Activated CD4-positive, CD25-positive, alpha-beta regulatory T cell treated with anti-CD3 and anti-CD28 coated beads, Interleukin-2, amount 50 U/mL, for 72 hours (primary cell): ENCODE data around the gene ECE1.
A peak's percentile ranks its signal among the peaks of the same experiment; 100 is the strongest.
"Not testable (repeated sequence)": the region's sequence is repeated elsewhere in the genome, so short reads cannot be mapped to it uniquely, and the experiment has no call there.

Experiments used
- DNase-seq: peaks from one replicate; pipeline ENCODE4 v3.0.0; 2021

Gene ECE1

DNA sequence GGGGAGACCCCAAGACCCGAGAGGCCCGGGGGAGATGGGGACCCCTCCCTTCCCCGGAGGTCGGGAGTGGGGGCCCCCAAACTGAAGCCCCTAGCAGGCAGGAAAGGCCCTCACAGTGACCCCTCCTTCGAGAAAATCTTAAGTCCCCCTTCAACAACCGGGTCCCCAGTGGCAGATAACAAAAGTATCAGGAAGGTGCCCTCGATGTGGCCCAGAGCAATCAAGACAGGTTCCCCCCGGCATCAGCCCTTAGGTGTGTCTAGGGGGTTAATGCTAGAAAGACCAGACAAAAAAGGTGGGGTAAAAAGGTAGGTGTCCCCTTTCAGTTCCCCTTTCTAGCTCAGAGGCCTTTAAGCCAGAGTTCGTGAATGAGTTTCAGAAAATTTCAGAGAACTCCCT, 282 bp upstream of the ECE1 start:
- DNase-seq, result no peak

DNA sequence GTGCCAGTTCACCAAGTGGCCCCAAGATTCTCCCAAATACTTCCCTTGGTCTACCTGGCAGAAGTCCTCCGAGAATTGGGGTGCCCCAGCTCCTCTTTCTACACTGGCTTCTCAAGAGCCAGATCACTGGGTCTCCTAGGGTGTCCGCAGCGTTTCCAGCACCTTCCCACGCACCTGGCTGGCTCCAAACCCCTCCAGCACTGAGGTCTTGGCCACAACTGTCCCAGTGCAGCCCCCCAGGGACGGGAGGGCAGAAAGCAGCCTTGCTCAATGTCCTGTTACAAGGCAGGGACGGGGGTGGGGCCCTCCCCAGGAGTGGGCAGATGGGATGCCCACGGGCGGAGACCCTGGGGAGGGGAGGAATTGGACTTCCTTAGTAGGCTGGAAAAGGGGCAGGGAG, 1.1 kb downstream of the ECE1 start:
- no peak for DNase-seq

DNA sequence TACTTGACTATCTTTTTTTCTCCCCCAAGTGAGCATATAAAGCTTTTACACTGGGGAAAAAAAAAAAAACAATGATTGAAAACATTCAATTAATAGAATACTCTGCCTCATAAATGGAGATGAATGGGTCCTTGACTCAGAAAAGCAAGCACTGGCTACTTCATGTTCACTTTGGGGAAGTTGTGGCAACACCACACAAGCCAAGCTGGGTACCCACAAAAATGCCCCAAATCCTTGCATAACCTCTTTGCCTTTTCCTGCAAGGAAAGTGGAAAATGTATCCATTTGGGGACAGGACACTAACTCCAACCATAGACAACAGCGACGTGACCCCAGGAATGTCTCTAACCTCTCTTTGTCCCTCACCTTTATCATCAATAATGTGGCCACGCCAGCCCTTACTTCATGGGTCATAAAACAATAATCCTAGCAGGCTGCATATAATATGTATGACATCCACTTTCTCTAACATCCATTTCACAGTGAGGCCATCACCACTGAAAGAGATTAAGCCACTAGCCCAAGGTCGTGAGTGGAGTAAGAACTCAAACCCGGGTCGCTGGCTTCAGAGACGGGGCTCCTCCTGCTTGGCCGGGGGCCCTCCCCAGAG, 2.3 kb downstream of the ECE1 start:
- DNase-seq, result no peak

DNA sequence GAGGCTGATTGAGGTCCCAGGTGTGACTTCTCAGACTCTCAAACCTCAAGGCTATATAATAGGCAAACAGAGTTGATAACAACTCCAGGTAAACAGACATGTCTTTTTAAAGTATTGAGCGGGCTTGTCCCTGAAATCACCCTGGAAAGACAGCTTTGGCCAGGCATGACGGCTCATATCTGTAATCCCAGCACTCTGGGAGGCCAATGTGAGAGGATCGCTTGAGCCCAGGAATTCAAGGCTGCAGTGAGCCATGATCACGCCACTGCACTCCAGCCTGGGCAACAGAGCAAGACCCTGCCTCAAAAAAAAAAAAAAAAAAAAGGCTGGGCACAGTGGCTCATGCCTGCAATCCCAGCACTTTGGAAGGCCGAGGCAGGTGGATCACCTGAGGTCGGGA, 4.9 kb downstream of the ECE1 start:
- not testable (repeated sequence) for DNase-seq

DNA sequence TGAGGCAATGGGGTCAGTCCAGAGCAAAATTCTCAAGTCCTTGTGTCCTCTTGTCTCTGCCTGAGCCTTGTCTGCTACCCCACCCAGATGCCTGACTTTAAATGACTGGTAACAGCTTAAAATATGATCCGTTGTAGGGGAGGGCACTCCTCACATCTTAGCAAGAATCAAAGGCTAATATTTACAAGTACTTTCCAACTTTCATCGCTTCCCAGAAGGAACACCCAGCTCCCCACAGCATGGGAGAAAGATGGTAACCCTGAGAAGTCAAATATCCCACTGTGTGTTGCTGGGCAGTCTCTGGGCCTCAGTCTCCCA, 5.2 kb downstream of the ECE1 start:
- DNase-seq, result no peak

DNA sequence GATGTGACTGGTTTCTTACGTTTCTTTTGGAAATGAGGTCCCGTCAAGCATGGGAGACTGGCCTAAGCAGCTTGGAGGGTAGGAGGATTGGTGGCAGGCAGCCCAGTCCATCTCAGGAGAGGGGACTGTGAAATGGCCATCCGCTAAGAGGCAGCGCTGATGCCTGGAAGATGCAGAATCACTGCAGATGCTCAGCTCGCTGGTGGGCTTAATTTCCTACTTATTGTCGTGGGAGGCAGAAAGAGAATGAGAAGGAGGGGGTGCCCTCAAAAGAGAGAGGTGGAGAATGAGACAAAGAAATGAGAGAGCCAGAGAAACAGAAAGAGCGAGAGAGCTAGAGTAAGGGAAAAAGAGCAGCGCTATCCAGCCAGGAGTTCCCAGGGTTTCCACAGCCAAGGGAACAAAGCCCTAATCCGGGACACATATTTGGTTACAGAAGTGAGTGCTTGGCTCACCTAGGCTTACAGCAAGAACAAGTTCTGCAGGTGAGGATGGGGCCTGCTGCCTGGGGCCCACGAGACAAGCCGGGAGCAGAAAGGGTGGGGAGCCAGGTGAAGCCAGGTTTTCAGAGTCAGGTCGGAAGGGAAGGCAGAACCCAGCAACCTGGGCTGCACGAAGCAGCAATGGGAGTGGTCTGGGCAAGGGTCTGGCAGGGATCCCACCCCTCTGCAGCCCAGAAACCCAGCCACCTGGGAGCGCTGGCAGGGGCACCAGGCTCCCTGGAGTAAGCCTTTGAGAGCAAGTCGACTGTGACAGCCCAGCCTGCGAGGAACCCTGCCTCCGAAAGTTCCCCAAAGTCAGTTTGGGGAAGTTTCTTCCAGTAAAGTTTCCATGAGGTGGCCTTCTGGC, 5.8 kb downstream of the ECE1 start:
- no peak for DNase-seq

DNA sequence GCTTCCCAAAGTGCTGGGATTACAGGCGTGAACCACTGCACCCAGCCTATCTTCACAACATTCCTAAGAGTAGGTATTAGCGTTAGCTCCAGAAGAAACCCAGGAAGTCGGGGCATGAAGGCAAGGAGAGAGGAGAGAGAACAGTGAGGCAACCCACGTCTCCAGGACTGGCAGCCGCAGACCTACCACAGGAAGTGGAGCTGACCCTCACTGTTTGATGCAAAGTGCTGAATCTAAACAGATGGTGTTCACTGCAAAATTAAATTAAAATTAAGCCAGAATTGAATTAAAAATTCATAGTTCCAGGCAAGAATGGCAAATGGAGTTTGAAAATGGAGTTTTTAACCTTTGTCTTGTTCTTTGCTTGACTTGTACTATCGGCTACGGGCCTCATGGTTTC, 6.7 kb downstream of the ECE1 start:
- no peak for DNase-seq

DNA sequence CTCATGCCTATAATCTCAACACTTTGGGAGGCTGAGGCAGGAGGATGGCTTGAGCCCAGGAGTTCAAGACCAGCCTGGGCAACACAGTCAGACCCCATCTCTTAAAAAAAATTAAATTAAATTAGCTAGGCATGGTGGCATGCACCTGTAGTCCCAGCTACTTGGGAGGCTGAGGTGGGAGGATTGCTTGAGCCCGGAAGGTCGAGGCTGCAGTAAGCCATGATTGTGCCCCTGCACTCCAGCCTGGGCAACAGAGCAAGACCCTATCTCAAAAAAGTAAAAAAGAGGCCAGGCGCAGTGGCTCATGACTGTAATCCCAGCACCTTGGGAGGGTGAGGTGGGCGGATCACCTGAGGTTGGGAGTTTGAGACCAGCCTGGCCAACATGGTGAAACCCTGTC, 8.2 kb downstream of the ECE1 start:
- DNase-seq, result not testable (repeated sequence)

DNA sequence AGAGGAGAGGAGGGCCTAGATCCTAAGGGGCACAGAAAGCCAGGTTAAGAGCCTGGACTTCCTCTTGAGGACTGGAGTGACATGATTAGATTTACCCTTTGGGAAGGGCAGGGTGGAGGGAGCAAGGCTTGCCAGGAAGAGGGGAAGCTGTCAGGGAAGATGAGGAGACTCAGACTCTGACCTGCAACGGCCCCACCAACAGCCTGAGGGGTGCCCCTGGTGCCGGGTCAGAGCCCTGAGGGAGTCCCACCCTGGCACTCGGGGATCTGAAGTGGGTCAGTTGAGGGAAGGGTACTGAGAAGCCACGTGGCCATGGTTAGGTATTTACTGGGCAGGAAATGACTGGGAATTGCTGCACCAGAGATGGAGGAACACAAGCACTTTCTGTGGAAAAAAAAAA, 9.8 kb downstream of the ECE1 start:
- DNase-seq, result no peak

DNA sequence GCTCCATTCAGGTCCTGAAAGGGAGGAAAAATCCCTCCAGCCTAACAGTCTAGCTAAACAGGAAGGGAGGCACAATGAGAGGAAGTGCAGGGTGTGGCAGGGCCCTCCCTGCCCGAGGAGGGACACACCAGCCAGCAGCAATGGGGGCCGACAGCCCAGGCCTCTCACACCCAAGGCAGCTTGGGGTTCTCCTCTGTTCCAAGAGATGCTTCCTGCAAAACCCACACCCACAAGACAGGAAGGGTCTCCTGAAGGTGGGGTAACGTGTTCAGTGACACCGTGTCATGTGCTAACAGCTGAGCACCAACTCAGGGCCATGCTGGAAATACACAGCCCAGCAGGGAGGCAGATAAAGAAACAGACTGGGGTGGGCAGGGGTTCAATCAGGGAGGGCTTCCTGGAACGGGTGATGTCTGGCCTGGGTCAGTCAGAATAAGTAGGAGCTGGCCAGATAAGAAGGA, 10.2 kb downstream of the ECE1 start:
- DNase-seq, result no peak

DNA sequence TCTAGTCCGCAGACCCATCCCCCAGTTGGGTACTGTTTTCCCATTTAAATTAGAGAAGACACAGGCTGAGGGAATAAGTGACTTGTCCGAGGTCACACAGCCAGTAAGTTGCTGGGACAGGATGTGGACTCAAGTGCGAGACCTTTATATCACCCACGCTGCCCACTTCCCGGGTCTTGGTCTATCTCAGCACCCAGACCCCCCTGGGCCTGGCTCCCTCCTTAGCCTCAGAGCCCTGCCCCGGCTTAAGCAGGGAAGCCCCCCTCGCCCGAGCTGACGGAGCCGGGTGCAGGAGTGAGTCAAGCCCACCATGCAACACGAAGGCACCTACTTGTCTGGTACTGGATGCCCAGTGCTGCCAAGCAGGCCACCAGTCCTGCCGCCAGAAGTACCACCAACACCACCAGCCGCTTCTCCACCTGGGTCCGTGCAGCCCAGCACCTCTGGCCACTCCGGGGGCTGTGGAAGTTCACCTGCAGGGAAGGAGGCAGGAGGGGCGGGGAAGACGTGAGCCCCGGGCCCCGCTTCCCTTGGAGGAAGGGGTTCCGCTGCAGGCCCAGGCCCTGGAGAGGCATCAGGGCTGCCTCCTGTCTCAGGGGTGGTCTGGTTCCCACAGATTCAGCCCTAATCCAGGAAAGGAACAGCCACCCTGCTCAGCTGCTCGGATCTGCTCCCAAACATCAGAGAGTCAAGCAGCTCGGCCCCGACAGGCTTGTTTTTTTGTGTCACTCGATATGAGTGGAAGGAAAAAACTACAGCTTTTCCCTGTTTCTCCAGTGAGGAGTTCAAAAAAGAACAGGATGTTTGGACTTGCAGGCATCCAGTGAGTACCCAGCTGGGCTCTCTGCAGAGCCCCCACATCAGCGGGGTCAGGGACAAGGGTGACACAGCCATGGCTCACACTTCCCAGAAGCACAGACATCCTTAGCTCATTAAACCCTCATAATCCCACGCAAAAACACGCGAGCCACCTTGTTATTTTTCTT, 11.1 kb downstream of the ECE1 start:
- DNase-seq, result no peak

DNA sequence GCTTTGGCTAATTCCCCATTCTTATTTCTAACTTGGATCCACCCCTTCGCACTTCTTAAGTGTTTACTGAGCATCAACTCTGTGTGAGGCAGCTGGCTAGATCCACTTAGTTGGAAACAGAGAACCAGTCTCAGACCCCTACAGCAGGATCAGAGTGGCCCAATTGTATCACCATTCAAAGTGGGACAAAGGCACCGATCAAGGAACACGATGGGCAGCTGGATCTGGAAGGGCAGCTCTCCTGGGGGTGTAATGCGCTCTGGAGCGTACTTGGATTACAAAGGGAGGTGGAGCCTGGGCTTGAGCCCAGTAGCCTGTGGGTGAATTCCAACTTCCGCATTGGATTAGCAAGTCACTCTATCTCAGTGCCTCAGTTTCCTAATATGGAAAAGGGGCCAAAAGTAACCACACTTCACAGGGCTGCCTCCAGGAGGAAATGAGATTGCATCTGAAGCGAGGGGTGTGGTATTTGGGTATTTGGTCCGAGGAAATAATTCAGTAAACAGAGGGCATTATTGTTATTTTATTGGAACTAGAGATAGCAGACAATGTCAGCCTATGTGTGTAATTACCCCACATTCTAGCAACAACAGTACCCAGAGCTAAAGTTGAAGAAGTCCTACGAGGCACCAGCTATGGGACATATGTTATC, 11.9 kb downstream of the ECE1 start:
- DNase-seq, result no peak

DNA sequence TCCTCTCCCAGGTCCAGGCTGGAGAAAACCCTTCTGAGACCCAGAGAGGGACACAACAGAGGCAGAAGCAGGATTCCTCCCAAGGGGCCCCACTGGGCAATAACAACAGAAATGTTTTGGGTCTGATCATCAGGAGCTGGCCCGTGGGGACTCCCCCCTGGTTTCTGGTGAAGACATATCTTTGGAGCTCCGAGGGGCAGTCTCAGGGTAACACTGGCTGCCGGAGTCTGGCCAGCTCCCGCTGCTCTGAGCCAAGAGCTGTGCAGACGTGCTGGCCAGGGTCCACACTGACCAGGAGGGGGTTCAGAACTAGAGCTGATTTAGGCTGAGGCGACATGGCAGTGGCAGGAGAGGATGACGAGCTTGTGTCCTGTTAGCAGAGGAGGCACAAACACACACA, 13.1 kb downstream of the ECE1 start:
- DNase-seq, result no peak

DNA sequence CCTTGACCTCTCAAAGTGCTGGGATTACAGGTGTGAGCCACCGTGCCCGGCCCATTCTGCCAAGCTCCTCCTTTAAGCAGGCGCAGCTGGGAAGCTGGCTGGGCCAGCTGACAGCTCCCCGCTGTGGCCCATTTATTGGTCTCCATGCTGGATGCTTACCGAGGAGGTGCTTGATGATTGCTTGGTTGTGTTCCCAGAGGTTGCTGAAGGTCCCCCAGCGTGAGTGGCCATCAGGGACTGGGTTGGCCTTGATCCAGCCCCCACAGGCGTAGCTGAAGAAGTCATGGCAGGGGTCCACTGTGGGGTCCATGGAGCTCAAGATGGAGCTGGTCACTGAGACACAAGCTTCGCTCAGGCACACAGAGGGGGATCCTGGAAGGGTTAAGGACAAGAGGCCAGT, 17.7 kb downstream of the ECE1 start:
- DNase-seq, result no peak

DNA sequence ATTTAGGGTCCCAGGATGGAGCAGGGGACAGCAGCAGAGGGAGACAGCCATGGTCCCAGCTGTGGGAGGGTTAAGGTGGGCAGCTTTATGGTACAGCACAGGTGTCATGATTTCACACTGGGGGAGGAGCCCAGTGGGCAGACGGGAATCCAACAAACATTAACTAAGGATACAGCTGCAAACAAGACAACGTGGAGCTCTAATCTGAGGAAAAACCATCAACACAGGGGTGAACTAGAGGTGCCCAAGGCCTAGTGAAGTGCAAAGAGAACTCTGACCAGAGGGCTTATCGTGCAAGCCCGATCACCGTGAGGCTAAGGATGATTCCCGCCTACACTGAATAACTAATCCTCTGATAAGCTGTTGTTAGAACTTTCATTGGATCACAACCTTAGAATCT, 18.7 kb downstream of the ECE1 start:
- no peak for DNase-seq

DNA sequence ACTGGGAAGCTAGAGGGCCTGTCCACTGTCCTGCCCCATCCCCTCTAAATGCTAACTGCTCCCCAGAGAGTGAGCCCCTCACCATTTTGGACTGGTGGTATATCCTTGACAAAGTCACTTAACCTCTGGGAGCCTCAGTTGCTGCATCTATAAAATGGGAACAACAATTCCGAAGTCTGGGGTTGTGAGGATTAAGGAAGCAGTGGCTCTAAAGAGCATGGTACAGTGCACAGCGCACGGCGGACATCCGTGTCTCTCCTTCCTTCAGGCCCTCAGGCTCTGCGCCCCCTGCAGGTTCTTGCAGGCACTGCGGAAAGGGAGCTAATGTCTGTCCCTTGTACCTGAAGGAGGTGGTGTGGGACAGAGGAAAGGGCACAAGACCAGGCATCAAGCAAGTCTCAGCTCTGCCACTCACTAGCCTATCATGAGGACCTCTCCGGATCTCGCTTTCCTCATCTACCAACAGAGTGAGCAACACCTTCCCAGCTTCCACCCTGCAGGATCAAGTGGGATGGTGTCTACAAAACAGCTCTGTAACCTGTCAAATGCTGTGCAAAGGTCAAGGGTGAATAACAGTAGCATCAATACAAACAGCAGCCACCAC, 20.1 kb downstream of the ECE1 start:
- peak; percentile 83 for DNase-seq

DNA sequence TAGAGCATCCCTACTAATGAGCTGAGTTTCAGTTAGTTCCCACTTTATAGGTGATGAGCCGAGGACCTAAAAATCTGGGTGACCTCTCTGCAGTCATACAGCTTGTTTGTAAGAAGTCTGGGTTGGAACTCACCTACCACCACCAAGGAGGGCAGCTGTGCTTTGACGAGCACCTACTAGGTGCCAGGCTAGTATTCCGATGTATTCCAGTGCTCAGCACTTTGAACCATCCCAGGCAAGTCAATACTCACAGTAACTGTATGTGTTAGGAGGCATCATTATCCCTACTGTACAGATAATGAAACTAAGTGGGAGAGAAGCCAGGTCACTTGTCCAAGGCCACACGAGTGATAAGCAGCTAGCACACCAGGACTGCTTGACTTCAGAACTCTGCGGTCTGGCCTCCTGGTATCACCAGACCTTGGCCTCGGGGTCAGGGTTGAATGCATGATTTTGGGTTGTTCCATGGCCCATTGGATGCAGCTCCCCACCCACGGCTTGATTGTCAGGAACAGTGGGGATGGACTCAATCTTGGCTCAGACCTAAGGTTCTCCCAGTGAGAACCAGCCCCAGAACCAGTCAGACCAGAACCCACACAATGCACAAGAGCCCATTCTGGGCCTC, 20.7 kb downstream of the ECE1 start:
- DNase-seq, result no peak

DNA sequence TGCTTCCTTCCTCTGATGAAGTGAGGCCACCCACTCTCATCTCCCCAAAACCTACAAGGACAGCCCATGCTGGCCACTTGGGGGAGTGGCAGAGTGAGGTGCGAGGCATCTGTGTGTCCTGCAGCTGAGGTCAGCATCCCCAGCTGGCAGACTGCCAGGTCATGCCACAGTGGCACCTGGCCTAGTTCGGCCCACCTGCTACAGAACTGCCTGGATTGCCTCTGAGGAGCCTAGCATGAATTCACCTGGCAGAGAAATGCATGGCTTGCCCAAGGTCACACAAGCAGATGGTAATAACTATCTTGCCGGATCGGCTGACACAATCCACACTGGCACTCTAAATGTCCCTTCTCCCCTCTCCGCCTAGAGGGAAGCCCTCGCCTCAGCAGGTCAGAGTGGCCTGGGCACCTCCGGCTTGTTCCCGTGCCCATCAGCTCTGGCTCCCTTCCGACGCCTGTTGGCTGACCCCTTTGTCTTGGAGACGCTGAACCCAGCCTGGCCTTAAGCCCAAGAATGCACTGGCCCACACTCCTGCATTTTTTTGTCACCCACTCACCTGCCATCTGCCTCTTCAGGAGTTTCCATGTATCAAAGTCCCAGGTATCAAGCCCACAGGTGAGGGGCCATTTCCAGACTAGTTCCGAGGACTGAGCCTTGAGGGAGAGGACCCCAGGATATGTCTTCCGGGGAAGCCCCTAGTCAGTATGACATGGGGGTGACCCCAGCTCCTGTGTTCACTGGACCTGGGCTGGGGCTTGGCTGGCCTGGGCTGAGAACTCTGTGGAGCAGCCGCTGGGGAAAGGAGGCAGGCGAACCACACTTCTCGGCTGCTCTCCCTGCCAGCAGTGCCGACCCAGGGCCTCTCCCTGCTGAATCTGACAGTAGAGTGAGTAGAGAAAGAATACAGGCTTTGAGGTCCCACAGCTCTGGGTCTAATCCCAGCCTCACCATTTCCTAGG, 21.7 kb downstream of the ECE1 start:
- DNase-seq, result no peak

DNA sequence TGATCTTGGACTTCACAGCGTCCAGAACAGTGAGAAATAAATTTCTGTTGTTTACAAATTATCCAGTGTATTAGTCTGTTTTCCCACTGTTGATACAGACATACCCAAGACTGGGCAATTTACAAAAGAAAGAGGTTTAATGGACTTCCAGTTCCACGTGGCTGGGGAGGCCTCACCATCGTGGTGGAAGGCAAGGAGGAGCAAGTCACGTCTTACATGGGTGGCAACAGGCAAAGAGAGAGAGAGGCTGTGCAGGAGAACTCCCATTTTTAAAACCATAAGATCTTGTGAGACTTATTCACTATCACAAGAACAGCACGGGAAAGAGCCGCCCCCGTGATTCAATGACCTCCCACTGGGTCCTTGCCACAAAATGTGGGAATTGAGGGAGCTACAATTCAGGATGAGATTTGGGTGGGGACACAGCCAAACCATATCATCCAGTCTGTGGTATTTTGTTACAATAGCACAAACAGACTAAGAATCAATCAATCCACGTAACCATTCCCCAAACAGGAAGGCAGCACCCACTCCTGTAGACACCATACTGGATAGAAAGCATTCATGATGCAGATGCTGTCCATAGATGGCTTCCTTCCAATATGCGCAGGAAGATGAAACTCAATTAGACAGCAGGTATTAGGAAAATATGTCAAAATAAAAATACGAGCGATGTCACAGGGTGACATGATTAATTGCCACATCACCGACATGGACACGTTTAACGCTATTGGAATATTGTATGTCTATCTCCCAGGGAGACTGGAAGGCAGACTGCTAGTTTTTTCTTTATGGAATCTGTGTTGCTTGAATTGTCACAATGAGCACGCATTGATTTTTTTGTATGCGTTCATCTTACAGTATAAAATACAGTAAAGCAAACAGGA, 22.8 kb downstream of the ECE1 start:
- no peak for DNase-seq
